ENCODE data around the gene ITGA1. TPM values are rescaled to one million over a fixed set of nuclear protein-coding genes. Genes with fewer than 3 reads are reported as not detected.

Gene ITGA1
- total RNA-seq, 2 donors from 2014 or later = 129 to 136 TPM

DNA sequence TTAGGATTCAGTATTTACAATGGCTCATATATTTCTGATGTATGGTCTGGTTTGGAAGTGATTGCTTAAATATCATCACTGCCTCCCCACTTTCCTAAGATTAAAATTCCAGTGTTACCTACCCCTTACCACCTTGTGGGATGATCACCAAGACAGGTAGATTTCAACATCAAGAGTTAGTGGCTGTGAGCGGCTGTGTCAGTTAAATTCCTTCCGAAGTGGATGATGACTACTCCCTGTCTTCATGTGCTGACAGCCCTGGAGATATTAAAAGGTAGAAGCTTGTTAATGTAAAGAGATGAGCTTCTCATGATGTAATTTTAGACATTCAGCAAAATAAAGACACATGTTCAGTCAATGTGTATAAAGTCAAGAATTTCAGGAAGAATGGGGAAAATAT, 205.7 kb downstream of the ITGA1 start:
- Mint-ChIP-seq H3K4me3 (no peak overlapping the region), H3K27ac (no peak overlapping the region), H3K27me3 (peaks cover 22 to 30% of the 10 kb centered on the region in 2 donors), H3K9me3 (no peaks in the 10 kb centered on the region), H3K36me3 (no peaks in the 10 kb centered on the region), H3K4me1 (ENCODE audit: low read depth in 2 of 2) (peaks cover 0 to 3% of the 10 kb centered on the region in 2 donors)
- ATAC-seq (no peak), DNase-seq (ENCODE audit: low spot score) (no peak)

DNA sequence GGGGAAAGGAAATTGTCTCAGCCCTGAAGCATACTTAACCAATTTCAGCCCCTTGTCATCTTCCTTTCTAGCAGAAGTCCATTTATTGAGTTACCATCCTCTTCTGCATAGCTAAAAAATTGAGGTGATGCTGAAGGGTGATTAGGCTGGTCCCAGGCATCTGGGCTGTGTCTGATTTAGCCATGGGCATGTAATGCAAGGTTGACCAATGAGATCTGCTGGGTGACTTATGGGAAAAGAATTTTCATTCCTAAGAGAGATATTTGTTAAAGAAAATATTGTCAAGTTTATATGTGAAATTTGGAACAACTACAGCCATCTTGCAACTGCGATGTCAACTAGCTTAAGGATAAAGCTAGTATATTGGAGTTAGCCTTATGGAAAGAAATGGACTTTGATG, 206.6 kb downstream of the ITGA1 start:
- H3K36me3 Mint-ChIP-seq = no peaks in the 10 kb centered on the region
- H3K4me3 Mint-ChIP-seq = no peak overlapping the region
- H3K4me1 Mint-ChIP-seq (ENCODE audit: low read depth in 2 of 2) = no peaks in the 10 kb centered on the region

DNA sequence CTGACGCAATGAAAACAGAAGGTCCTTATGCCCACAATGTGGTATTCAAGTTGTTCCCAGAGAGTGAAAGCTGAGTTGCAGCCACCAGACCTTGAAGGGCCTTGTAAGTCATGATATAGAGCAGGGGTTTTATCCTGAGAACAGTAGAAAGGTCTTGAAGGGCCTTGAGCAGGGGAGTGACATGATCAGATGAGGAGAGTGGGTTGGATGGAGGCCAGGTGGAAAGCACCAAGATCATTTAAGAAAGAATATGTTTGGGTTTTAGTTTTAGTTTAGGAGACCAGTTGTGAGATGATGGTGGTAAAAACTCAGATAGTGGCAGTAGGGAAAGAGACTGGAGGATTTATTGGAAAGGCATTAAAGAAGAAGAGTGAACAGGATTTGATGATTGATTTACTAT, 207.4 kb downstream of the ITGA1 start:
- H3K4me3 Mint-ChIP-seq = no peak overlapping the region
- no peak overlapping the region for H3K27ac Mint-ChIP-seq
- no peaks in the 10 kb centered on the region for H3K9me3 Mint-ChIP-seq
- H3K27me3 Mint-ChIP-seq = peaks cover 18 to 27% of the 10 kb centered on the region in 2 donors
- no peak for DNase-seq (ENCODE audit: low spot score)
- no peaks in the 10 kb centered on the region for H3K36me3 Mint-ChIP-seq
- no peak for ATAC-seq
- no peaks in the 10 kb centered on the region for H3K4me1 Mint-ChIP-seq (ENCODE audit: low read depth in 2 of 2)

More for the DNA sequence above, 206.6 kb downstream of the ITGA1 start:
- Mint-ChIP-seq H3K9me3 (no peaks in the 10 kb centered on the region), H3K27ac (no peak overlapping the region), H3K27me3 (peaks cover 19 to 30% of the 10 kb centered on the region in 2 donors)
- no peak for DNase-seq (ENCODE audit: low spot score)
- ATAC-seq = no peak

DNA sequence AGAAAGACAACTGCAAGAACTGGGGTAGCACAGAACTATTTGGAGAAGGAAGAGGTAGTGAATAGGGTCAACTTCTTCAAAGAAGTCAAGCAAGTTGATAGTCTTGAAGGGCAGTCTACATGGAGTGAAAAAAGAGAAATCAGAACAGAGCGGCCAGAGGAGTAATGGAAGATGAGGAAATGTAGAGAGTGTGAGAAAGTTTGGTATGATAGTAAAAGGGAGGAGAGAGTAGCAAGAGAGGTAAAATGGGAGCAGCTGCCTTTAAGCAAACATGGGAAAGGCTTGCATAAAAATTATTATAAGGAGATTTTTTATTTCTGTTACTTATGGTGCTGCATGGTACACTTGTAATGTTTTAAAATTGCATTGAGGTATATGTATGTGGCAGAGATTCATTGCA, 208.2 kb downstream of the ITGA1 start:
- no peaks in the 10 kb centered on the region for H3K4me1 Mint-ChIP-seq (ENCODE audit: low read depth in 2 of 2)
- peaks cover 16 to 23% of the 10 kb centered on the region in 2 donors for H3K27me3 Mint-ChIP-seq
- H3K36me3 Mint-ChIP-seq = no peaks in the 10 kb centered on the region
- ATAC-seq (no peak), DNase-seq (ENCODE audit: low spot score) (no peak)
- H3K4me3 Mint-ChIP-seq = no peak overlapping the region
- no peak overlapping the region for H3K27ac Mint-ChIP-seq
- H3K9me3 Mint-ChIP-seq = no peaks in the 10 kb centered on the region

DNA sequence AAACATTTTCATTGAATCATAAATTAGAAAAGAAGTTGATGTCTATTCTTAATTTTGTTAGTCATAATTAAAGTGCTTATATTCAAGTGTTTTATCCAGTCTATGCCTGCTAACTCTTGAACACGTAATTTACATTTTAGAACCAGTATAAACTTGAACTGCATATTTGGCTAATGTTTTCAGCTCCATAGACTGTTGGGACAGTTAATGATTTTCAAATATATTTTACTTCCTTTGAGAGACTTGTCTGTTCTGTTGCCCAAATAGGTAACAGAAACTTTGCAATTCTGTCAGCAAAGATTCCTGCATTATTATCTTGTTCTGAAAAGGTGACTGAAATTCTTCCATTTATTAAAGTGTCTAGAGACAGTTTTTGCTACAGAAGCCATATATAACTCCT, 209.3 kb downstream of the ITGA1 start:
- no peaks in the 10 kb centered on the region for H3K36me3 Mint-ChIP-seq
- no peak for ATAC-seq

DNA sequence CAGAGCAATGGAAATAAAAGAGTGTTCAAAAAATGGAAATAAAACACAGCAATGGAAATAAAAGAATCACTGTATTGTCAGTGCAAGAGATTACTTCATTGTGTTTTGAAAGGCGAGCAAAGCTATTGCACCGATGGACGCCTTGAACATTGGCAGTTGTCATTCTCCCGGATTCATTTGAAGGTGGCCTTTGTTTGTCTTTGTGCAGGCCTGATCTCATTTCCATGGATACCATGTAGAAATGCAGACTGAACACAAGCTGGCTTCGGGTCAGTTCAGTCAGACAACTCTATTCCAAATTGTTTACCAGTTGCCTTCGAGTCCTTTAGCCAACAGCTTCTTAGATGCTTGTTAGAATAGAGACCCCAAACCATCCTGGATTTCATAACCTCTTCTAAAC, 209.7 kb downstream of the ITGA1 start:
- H3K27me3 Mint-ChIP-seq = peaks cover 7 to 14% of the 10 kb centered on the region in 2 donors
- ATAC-seq = no peak
- H3K9me3 Mint-ChIP-seq = no peaks in the 10 kb centered on the region
- no peaks in the 10 kb centered on the region for H3K36me3 Mint-ChIP-seq
- no peak overlapping the region for H3K27ac Mint-ChIP-seq
- no peaks in the 10 kb centered on the region for H3K4me1 Mint-ChIP-seq (ENCODE audit: low read depth in 2 of 2)
- H3K4me3 Mint-ChIP-seq = no peak overlapping the region
- no peak for DNase-seq (ENCODE audit: low spot score)

More for the DNA sequence above, 209.3 kb downstream of the ITGA1 start:
- no peak overlapping the region for H3K27ac Mint-ChIP-seq
- H3K9me3 Mint-ChIP-seq = no peaks in the 10 kb centered on the region
- DNase-seq (ENCODE audit: low spot score) = no peak
- no peaks in the 10 kb centered on the region for H3K4me1 Mint-ChIP-seq (ENCODE audit: low read depth in 2 of 2)
- H3K4me3 Mint-ChIP-seq = no peak overlapping the region
- peaks cover 11 to 18% of the 10 kb centered on the region in 2 donors for H3K27me3 Mint-ChIP-seq

DNA sequence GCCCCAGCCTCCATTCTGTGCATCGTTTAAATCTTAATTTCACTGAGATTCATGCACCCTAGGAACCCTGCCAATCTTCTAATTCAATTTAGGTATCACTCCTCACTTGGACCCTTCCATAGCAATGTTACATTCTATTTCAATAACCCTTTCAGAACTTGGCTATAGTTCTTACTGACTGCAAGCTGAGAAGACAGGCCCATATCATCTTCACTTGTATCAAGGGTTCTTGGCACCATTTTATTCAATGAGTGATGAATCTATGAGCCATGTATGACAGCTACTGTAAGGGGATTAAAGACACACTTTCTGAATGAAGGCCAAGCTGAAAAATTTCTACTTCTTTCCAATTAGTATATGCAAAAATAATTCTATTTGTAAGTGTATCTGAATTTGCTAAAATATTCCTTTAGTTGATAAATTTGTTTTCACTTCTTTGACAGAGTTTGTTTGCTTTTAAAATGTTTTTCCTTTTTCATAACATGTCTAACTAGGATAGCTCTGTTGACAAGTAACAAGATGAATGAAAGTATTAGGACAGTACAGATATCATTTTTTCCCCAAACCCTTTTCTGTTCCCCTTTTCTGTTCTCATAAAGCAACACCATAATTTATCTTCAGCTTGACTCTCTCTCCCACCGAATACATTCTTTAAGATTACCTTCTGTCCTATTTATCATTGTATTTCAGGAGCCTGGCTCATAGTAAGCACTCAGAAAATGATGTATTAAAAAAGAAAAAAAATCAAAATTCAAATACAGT, 211.0 kb downstream of the ITGA1 start:
- Mint-ChIP-seq H3K36me3 (no peaks in the 10 kb centered on the region), H3K4me3 (no peak overlapping the region), H3K9me3 (no peaks in the 10 kb centered on the region), H3K4me1 (ENCODE audit: low read depth in 2 of 2) (no peaks in the 10 kb centered on the region), H3K27me3 (peaks cover under 1 to 4% of the 10 kb centered on the region in 2 donors), H3K27ac (no peak overlapping the region)
- DNase-seq (ENCODE audit: low spot score) (no peak), ATAC-seq (no peak)

DNA sequence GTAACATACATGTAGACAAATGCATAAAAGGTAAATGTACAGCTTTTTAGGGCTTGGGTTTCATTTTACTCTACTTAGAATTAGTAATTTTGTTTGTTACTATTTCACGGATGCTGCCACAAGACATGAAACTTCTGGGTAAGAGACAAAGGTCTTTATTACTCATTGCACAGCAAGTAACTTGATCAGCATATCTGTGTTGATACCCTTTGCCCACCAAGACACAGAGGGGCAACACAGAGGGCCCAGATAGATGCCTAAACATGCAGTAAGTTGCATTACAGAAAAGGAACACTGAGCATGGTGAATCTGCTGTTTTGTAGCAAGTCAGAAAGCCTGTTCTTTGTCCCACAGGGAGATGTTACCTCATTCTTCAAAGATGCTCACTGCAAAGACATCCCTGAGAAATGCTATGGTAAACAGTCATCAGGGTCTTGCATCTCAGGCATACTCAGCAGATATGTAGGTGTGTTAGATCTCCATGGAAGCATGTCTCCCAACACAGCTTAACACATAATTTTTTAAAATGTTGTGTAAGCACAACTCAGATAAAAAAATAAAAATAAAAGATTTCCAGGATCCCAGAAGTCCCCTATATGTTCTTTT, 211.7 kb downstream of the ITGA1 start:
- H3K27me3 Mint-ChIP-seq = peaks cover 0 to 5% of the 10 kb centered on the region in 2 donors
- H3K36me3 Mint-ChIP-seq = no peaks in the 10 kb centered on the region
- peaks cover 0 to 3% of the 10 kb centered on the region in 2 donors for H3K4me1 Mint-ChIP-seq (ENCODE audit: low read depth in 2 of 2)
- H3K27ac Mint-ChIP-seq = no peak overlapping the region
- no peaks in the 10 kb centered on the region for H3K9me3 Mint-ChIP-seq
- ATAC-seq (peak in 1 of 2 donors; percentile 56), DNase-seq (ENCODE audit: low spot score) (no peak)
- no peak overlapping the region for H3K4me3 Mint-ChIP-seq

DNA sequence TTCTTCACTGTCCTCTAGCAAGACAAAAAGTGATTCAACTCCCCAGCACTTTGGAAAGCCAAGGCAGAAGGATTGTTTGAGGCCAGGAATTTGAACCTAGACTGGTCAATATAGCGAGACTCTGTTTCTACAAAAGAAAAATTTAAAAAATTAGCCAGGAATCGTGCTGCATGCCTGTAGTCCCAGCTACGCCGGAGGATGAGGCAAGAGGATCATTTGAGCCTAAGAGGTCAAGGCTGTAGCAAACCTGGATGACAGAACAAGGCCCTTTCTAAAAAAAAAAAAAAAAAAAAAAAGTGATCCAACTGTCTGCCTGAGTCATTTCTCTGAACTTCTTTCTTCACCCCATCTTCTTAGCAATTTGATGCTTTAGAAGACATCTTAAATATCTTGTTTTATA, 213.8 kb downstream of the ITGA1 start:
- no peak overlapping the region for H3K27ac Mint-ChIP-seq
- no peaks in the 10 kb centered on the region for H3K36me3 Mint-ChIP-seq
- no peak overlapping the region for H3K4me3 Mint-ChIP-seq
- H3K9me3 Mint-ChIP-seq = no peaks in the 10 kb centered on the region
- peaks cover 0 to 11% of the 10 kb centered on the region in 2 donors for H3K27me3 Mint-ChIP-seq
- peaks cover 4 to 9% of the 10 kb centered on the region in 2 donors for H3K4me1 Mint-ChIP-seq (ENCODE audit: low read depth in 2 of 2)
- DNase-seq (ENCODE audit: low spot score) (no peak), ATAC-seq (no peak)

DNA sequence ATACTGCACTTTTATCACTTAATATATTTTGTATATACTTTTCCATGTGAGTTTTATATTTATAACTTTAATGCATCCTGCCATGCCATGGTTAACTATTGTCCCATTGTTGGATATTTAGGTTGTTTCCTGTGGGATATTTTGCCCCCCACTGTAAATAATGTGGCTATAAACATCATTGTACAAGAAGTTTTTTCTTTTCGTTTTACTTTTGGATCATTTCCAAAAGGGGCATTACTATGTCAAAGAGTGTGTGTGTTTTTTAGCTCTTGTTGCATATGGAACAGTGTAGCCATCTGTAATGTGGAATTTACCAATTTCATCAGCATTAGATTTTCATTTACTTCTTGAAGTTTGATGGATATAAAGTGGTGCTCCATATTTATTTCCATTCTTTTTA, 214.8 kb downstream of the ITGA1 start:
- Mint-ChIP-seq H3K4me1 (ENCODE audit: low read depth in 2 of 2) (peaks cover 10 to 19% of the 10 kb centered on the region in 2 donors), H3K27ac (no peak overlapping the region), H3K9me3 (no peaks in the 10 kb centered on the region), H3K36me3 (no peaks in the 10 kb centered on the region), H3K27me3 (peaks cover 0 to 11% of the 10 kb centered on the region in 2 donors), H3K4me3 (no peak overlapping the region)
- no peak for DNase-seq (ENCODE audit: low spot score)
- ATAC-seq = no peak

DNA sequence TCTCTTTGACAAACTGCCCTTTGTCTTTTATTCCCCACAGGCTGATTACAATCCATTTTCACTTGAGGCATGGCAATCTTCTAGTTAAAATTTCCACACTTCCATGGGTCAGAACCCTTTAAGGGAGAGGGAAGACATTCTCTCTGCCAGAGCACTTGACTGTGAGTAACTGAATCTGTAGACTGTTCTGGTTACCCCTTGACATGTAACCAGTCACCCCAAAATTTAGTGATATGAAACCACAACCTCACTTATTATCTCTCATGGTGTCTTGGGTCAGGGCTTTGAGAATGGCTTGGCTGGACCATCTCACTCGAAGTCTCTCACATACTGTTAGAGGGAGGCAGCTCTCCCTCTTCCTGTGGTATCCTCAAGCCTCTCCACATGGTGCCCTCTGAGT, 215.4 kb downstream of the ITGA1 start:
- DNase-seq (ENCODE audit: low spot score) = no peak
- H3K4me3 Mint-ChIP-seq = no peak overlapping the region
- H3K27me3 Mint-ChIP-seq = peaks cover 0 to 11% of the 10 kb centered on the region in 2 donors
- ATAC-seq = no peak
- H3K9me3 Mint-ChIP-seq = no peaks in the 10 kb centered on the region
- H3K27ac Mint-ChIP-seq = no peak overlapping the region
- H3K36me3 Mint-ChIP-seq = no peaks in the 10 kb centered on the region
- peaks cover 10 to 20% of the 10 kb centered on the region in 2 donors for H3K4me1 Mint-ChIP-seq (ENCODE audit: low read depth in 2 of 2)

DNA sequence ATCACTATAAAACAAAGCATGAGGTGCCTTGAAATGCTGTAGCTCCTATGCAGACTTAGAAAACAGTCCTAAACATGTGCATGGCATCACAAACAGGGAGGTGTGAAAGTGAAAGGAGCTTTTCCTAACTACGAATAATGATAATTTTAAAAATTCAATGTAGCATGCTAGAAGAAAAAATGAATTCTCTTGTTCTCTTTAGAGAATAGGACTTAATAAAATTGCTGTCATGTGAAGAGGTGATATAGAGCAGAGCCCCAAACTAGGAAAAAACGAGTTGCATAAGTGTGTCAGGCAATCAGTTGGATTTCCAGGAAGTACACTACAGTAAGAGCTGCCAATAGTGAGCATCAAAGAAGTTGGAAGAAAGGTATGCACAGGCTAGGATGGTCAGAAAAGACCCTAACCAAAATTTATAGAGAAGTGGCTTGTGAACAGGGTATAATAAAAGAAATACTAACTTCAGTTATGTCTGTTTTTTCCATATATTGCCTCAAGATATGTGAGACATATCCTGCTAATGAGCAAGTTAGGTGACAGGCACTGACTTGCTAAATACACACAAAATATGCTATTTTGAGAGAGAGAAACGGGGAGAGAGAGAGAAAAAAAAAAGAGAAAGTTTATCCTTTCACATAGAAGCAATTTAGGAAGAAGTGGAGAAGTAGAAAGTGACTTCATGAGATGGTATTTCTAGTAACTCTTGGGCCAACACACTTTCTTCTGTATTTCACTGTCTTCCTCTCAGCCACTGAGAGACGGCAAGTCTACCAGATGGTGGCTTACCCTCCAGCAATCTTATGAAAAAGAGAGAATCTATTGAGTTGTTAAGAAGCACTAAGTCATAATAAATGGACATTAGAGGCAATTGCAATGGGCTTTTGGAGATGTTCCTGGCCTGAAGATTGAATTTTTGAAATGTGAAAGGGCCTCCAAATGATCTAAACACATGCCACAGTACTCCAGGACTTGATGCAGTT, 219.5 kb downstream of the ITGA1 start:
- no peak for ATAC-seq
- Mint-ChIP-seq H3K36me3 (no peaks in the 10 kb centered on the region), H3K27ac (no peak overlapping the region), H3K4me3 (no peak overlapping the region), H3K27me3 (peaks cover 0 to 16% of the 10 kb centered on the region in 2 donors), H3K4me1 (ENCODE audit: low read depth in 2 of 2) (peaks cover 10 to 30% of the 10 kb centered on the region in 2 donors), H3K9me3 (no peaks in the 10 kb centered on the region)
- no peak for DNase-seq (ENCODE audit: low spot score)

DNA sequence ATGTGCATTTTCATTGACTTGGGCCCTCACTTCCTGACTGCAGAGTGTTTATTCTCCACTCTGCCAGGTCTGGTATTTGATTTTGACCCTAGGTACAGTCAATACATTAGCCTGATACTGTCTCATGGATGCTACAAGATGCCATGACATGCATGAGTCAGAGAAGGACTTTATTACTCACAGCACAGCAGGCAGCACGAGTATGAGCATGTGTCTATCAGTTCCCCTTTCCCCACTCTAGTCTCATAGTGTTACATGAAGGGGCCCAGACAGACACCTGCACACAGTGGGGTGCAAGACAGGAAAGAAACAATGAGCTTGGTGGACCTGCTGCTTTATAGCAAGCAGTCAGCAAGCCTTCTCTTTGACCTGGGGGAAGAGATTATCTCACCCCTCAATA, 221.0 kb downstream of the ITGA1 start:
- peaks cover 10 to 30% of the 10 kb centered on the region in 2 donors for H3K4me1 Mint-ChIP-seq (ENCODE audit: low read depth in 2 of 2)
- H3K27me3 Mint-ChIP-seq = peaks cover 9 to 19% of the 10 kb centered on the region in 2 donors
- H3K36me3 Mint-ChIP-seq = no peaks in the 10 kb centered on the region
- ATAC-seq = peak; percentile 72 to 89
- DNase-seq (ENCODE audit: low spot score) = no peak
- H3K9me3 Mint-ChIP-seq = no peaks in the 10 kb centered on the region
- H3K4me3 Mint-ChIP-seq = peak overlapping the region; percentile 26
- H3K27ac Mint-ChIP-seq = peak overlapping the region in 1 of 2 donors; percentile 61
